Caco-2 (cell line): ENCODE data around the gene CLSTN2. TPM values are rescaled to one million over a fixed set of nuclear protein-coding genes. Genes with fewer than 3 reads are reported as not detected.

Experiments used
- BruUV-seq: library from RNA; stranded (reverse); fragments of 400-500 nt; replicated peaks from 2 replicates; lab custom pipeline; 2021; lab: Mats Ljungman, UMichigan
- CTCF ChIA-PET: fragments of 300-600 bp; sonication (Branson Sonifier 250); formaldehyde crosslinking; loops from one replicate; lab custom pipeline; 2022; ENCODE audit warnings: antibody characterized with exemption; lab: Charles Lee
- POLR2A ChIA-PET: fragments of 300-600 bp; sonication (Branson Sonifier 250); formaldehyde crosslinking; loops from one replicate; lab custom pipeline; 2022; ENCODE audit warnings: antibody characterized with exemption; lab: Charles Lee
- DNase-seq, 2 experiments: peaks; one replicate each; pipeline versions ENCODE4 v3.0.0 to v3.0.0-alpha.2; 2020 to 2022
- H3K27me3 ChIP-seq: replicated peaks from 2 replicates; pipeline ENCODE4 v1.6.0; 2011; ENCODE audit warnings: low read length; ENCODE audit not compliant: control insufficient read depth, insufficient read depth
- H3K36me3 ChIP-seq: 2 replicates; pipeline ENCODE4 v1.5.1; 2011; ENCODE audit warnings: low read length; ENCODE audit not compliant: control insufficient read depth, insufficient read depth
- H3K4me1 ChIP-seq: fragments of 250-450 bp; sonication (Bioruptor Pico); 2 replicates; pipeline ENCODE4 v1.5.1; 2020; ENCODE audit warnings: mild to moderate bottlenecking
- H3K4me3 ChIP-seq: 2 replicates; pipeline ENCODE4 v1.5.1; 2011; ENCODE audit warnings: low read depth, mild to moderate bottlenecking, control low read depth, low read length
- H3K9me3 ChIP-seq: fragments of 250-450 bp; sonication (Bioruptor Pico); 2 replicates; pipeline ENCODE4 v1.5.1; 2020; ENCODE audit warnings: mild to moderate bottlenecking, moderate library complexity
- H3K27ac Mint-ChIP-seq: one replicate; pipeline ENCODE4 v1.8.0; 2022; ENCODE audit warnings: mixed read lengths; ENCODE audit not compliant: unreplicated experiment
- H3K27me3 Mint-ChIP-seq: one replicate; pipeline ENCODE4 v1.8.0; 2022; ENCODE audit warnings: mixed read lengths; ENCODE audit not compliant: insufficient read depth, unreplicated experiment
- H3K36me3 Mint-ChIP-seq: one replicate; pipeline ENCODE4 v1.8.0; 2022; ENCODE audit warnings: mild to moderate bottlenecking, mixed read lengths; ENCODE audit not compliant: insufficient read depth, unreplicated experiment
- H3K4me1 Mint-ChIP-seq: one replicate; pipeline ENCODE4 v1.8.0; 2022; ENCODE audit warnings: low read depth, mixed read lengths; ENCODE audit not compliant: unreplicated experiment
- H3K4me3 Mint-ChIP-seq: one replicate; pipeline ENCODE4 v1.8.0; 2022; ENCODE audit warnings: mild to moderate bottlenecking, moderate library complexity, mixed read lengths; ENCODE audit not compliant: unreplicated experiment
- H3K9me3 Mint-ChIP-seq: one replicate; pipeline ENCODE4 v1.8.0; 2022; ENCODE audit warnings: mixed read lengths; ENCODE audit not compliant: unreplicated experiment
- intact Hi-C: fragments of 100-400 bp; cut with micrococcal nuclease; formaldehyde crosslinking; loops from one replicate; pipeline ENCODE4 v1.10.0; 2022; ENCODE audit not compliant: unreplicated experiment
- total RNA-seq: library from RNA; stranded (reverse); gene quantifications from 2 replicates; pipeline ENCODE4 v1.2.3, GENCODE V29; 2022
- TF ChIP-seq, protein P1 (sequence below), 2 experiments: fragments of 200-600 bp in 1 of 2; IDR thresholded peaks; 1 replicate in 1 of 2; 2 replicates in 1 of 2; pipeline versions ENCODE4 v1.5.1 to v1.8.0; 2011 to 2022; ENCODE audit warnings: antibody characterized with exemption in 1 of 2, control low read depth in 1 of 2, inconsistent platforms in 1 of 2, low read depth in 1 of 2, low read length in 1 of 2, mild to moderate bottlenecking in 1 of 2, moderate library complexity in 1 of 2; ENCODE audit not compliant: insufficient read depth in 1 of 2, severe bottlenecking in 1 of 2, unreplicated experiment in 1 of 2

The CLSTN2 gene
- total RNA-seq, 1 experiment from 2014 or later: 26.1 TPM

DNA sequence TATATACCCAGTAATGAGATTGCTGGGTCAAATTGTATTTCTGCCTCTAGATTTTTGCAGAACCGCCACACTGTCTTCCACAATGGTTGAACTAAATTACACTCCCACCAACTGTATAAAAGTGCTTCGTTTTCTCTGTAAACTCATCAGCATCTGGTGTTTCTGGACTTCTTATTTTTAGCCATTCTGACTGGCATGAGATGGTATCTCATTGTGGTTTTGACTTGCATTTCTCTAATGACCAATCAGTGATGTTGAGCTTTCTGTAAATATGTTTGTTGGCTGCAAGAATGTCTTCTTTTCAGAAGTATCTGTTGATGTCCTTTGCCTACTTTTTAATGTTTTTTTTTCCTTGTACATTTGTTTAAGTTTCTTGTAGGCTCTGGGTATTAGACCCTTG, 560.0 kb downstream of the CLSTN2 start:
- intact Hi-C loops: loop anchor here (5.0 kb wide), 1 partner anchor 367 kb away; no protein-coding TSS in a partner anchor
- Mint-ChIP-seq H3K27ac (no peak overlapping the region), H3K4me3 (no peak overlapping the region), H3K4me1 (no peaks in the 10 kb centered on the region), H3K9me3 (no peaks in the 10 kb centered on the region), H3K36me3 (no peaks in the 10 kb centered on the region), H3K27me3 (peaks cover 3% of the 10 kb centered on the region)
- H3K4me3 ChIP-seq: no peak overlapping the region
- BruUV-seq: no TSS peak
- CTCF ChIA-PET: no interaction called here
- H3K27me3 ChIP-seq: no peaks in the 10 kb centered on the region
- H3K9me3 ChIP-seq: no peaks in the 10 kb centered on the region
- TF ChIP-seq, protein P1, sequence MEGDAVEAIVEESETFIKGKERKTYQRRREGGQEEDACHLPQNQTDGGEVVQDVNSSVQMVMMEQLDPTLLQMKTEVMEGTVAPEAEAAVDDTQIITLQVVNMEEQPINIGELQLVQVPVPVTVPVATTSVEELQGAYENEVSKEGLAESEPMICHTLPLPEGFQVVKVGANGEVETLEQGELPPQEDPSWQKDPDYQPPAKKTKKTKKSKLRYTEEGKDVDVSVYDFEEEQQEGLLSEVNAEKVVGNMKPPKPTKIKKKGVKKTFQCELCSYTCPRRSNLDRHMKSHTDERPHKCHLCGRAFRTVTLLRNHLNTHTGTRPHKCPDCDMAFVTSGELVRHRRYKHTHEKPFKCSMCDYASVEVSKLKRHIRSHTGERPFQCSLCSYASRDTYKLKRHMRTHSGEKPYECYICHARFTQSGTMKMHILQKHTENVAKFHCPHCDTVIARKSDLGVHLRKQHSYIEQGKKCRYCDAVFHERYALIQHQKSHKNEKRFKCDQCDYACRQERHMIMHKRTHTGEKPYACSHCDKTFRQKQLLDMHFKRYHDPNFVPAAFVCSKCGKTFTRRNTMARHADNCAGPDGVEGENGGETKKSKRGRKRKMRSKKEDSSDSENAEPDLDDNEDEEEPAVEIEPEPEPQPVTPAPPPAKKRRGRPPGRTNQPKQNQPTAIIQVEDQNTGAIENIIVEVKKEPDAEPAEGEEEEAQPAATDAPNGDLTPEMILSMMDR (IDR thresholded peaks at IDR 0.05; ENCODE audit: insufficient read depth in 1 of 2, low read depth in 1 of 2, low read length in 1 of 2, severe bottlenecking in 1 of 2, unreplicated experiment in 1 of 2): no peak
- POLR2A ChIA-PET: no interaction called here
- H3K36me3 ChIP-seq: no peaks in the 10 kb centered on the region
- DNase-seq: no peak
- H3K4me1 ChIP-seq: no peaks in the 10 kb centered on the region

DNA sequence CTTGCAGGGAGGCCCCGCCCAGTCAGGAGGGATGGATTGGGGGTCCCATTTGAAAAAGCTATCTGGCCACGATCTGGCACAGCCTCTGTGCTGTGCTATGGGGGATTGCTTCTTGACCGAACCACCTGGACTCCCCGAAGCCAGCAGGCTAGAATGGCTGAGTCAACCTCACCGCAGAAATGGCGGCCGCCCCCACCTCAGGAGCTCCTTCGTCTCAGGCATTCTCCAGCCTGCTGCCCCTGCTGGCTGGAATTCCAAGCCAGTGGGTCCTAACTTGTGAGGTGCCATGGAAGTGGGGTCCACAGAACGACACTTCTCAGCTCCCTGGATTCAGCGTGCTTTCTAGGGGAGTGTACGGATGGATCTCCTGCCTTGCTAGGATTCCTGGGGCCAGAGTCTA, 562.3 kb downstream of the CLSTN2 start:
- Mint-ChIP-seq H3K4me3 (no peak overlapping the region), H3K36me3 (peaks cover 5% of the 10 kb centered on the region), H3K27me3 (peaks cover 5% of the 10 kb centered on the region), H3K4me1 (peaks cover 6% of the 10 kb centered on the region), H3K27ac (no peak overlapping the region), H3K9me3 (no peaks in the 10 kb centered on the region)
- no peaks in the 10 kb centered on the region for H3K36me3 ChIP-seq
- DNase-seq: no peak
- no peaks in the 10 kb centered on the region; the same call in 1 of the 2 replicates for H3K4me1 ChIP-seq
- no peaks in the 10 kb centered on the region for H3K27me3 ChIP-seq
- ChIA-PET CTCF (no interaction called here), POLR2A (no interaction called here)
- H3K9me3 ChIP-seq: no peaks in the 10 kb centered on the region
- TF ChIP-seq, protein P1 (IDR thresholded peaks at IDR 0.05; ENCODE audit: insufficient read depth in 1 of 2, low read depth in 1 of 2, low read length in 1 of 2, severe bottlenecking in 1 of 2, unreplicated experiment in 1 of 2): no peak
- intact Hi-C loops: loop anchor here (5.0 kb wide), 1 partner anchor 365 kb away; no protein-coding TSS in a partner anchor
- BruUV-seq: no TSS peak
- H3K4me3 ChIP-seq: no peak overlapping the region

DNA sequence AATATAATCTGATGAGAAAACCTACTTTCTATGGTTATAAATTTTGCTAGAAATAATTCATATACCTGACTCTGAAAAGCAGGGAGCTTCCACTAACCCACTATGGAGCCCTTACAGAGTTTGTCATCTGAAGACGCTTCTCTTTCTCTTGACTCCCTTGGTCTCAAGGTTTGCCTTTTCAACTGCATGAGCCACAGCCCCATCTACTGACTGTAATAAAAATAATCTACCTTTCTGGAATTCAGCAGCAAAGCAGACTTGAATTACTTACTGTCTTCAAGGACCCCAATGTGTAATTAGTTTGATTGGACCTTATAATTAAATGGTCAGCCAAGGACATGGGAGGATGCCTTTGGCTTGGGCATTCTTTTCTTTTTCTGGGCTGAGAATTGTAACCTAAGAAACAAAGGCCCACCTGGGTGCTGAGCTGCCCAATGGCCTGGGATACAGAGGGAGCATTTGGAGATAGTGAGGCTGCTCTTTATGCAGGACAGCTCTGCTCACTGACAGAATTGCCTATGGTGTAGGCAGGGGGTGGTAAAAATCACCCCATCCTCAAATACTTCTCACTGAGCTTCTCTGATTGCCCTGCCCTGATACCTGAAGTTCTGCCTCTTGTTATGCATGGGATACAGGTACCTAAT, 564.3 kb downstream of the CLSTN2 start:
- H3K27me3 Mint-ChIP-seq: peaks cover 5% of the 10 kb centered on the region
- no peaks in the 10 kb centered on the region; the same call in 1 of the 2 replicates for H3K4me1 ChIP-seq
- H3K36me3 ChIP-seq: no peaks in the 10 kb centered on the region
- H3K36me3 Mint-ChIP-seq: peaks cover 5% of the 10 kb centered on the region
- intact Hi-C loops: loop anchor here (1.0 to 5.0 kb wide), 3 partner anchors 42 to 363 kb away; no protein-coding TSS in a partner anchor
- peaks cover 6% of the 10 kb centered on the region for H3K4me1 Mint-ChIP-seq
- ChIA-PET POLR2A (no interaction called here), CTCF (interaction anchor here (0.7 kb wide), 2 partner anchors 11 to 222 kb away, joined by 3 to 5 read pairs; no protein-coding TSS in a partner anchor)
- no peak overlapping the region for H3K4me3 ChIP-seq
- no TSS peak for BruUV-seq
- no peak overlapping the region for H3K4me3 Mint-ChIP-seq
- H3K9me3 ChIP-seq: no peaks in the 10 kb centered on the region
- TF ChIP-seq, protein P1 (IDR thresholded peaks at IDR 0.05; ENCODE audit: insufficient read depth in 1 of 2, low read depth in 1 of 2, low read length in 1 of 2, severe bottlenecking in 1 of 2, unreplicated experiment in 1 of 2): peak; percentile 27 to 37
- H3K27me3 ChIP-seq: no peaks in the 10 kb centered on the region
- no peaks in the 10 kb centered on the region for H3K9me3 Mint-ChIP-seq
- DNase-seq: peak in 1 of 2 experiments; percentile 10
- no peak overlapping the region for H3K27ac Mint-ChIP-seq
